ENCODE data around the gene ADAT1. TPM values are rescaled to one million over a fixed set of nuclear protein-coding genes. Genes with fewer than 3 reads are reported as not detected.
A peak's percentile ranks its signal among the peaks of the same experiment; 100 is the strongest.

ADAT1 gene
- total and polyA plus RNA-seq, 2 donors (not counting 1 experiment from before 2014, with no cell fraction given), result 28.4 to 71.2 TPM

- H3K36me3 ChIP-seq (replicated peaks in 1 of 2; ENCODE audit: control extremely low read depth in 1 of 2, control insufficient read depth in 1 of 2, extremely low read depth in 1 of 2, insufficient read depth in 2 of 2, low read length in 1 of 2), result peaks cover 17 to 71% of the 10 kb centered on the region in 2 experiments
- Mint-ChIP-seq H3K27ac (peak overlapping the region; percentile 47), H3K4me1 (peaks cover 61% of the 10 kb centered on the region), H3K4me3 (no peak overlapping the region), H3K9me3 (ENCODE audit: insufficient read depth) (no peaks in the 10 kb centered on the region), H3K27me3 (no peaks in the 10 kb centered on the region)
- ATAC-seq (ENCODE audit: low read depth) (no peak), DNase-seq (no peak)
- peaks cover 25% of the 10 kb centered on the region for H4K20me1 ChIP-seq (ENCODE audit: control insufficient read depth, insufficient read depth, low read length, poor library complexity, severe bottlenecking)
- TF ChIP-seq EZH2 (IDR thresholded peaks at IDR 0.05; ENCODE audit: borderline replicate concordance, insufficient read depth, low read depth, low read length, poor library complexity, severe bottlenecking), result no peak
- TF ChIP-seq CTCF (IDR thresholded peaks at IDR 0.05), result no peak
- peaks cover 42% of the 10 kb centered on the region for H3K79me2 ChIP-seq (ENCODE audit: control insufficient read depth, insufficient read depth, low read length)
- H3K27me3 ChIP-seq (replicated peaks in 1 of 4; ENCODE audit: control extremely low read depth in 1 of 4, control insufficient read depth in 3 of 4, insufficient read depth in 4 of 4, low read length in 3 of 4), result no peaks in the 10 kb centered on the region
- peaks cover 22 to 67% of the 10 kb centered on the region in 2 donors for H3K4me1 ChIP-seq (ENCODE audit: control insufficient read depth in 2 of 2, insufficient read depth in 2 of 2, low read length in 2 of 2)
- no peaks in the 10 kb centered on the region for H3K9me3 ChIP-seq (ENCODE audit: control extremely low read depth in 1 of 3, control insufficient read depth in 2 of 3, insufficient read depth in 1 of 3, low read length in 2 of 3)
- no peak overlapping the region for H3K4me3 ChIP-seq (ENCODE audit: control extremely low read depth in 1 of 5, extremely low read depth in 1 of 5, insufficient read depth in 1 of 5, low read depth in 2 of 5, low read length in 4 of 5)
- no peak overlapping the region for H2AFZ ChIP-seq (ENCODE audit: insufficient read depth, low read depth, low read length, poor library complexity, severe bottlenecking)
- H3K9ac ChIP-seq (ENCODE audit: low read length), result no peak overlapping the region
- POLR2A ChIA-PET, result no interaction called here
- intact Hi-C loops (cut with micrococcal nuclease), result no loop called here
- no peak overlapping the region for H3K4me2 ChIP-seq (replicated peaks; ENCODE audit: low read depth, low read length, poor library complexity, severe bottlenecking)
- peak overlapping the region in 1 of 2 donors; percentile 54 for H3K27ac ChIP-seq (ENCODE audit: low read length in 2 of 2)
- CTCF ChIA-PET, result interaction anchor here (1.8 kb wide), 1 partner anchor 11 kb away, joined by 4 read pairs; no protein-coding TSS in a partner anchor
- 100% methylated on average over 1 of the region's 3 CpGs for WGBS (ENCODE audit: insufficient coverage)
Measured at GRCh38 chr16:75575958-75576357, 47.1 kb downstream of the ADAT1 start.

GRCh38 chr16:75573955-75574354 is 49.1 kb downstream of the ADAT1 start:
- ChIA-PET POLR2A (no interaction called here), CTCF (interaction anchor here (1.1 kb wide), 1 partner anchor 105 kb away, joined by 5 read pairs; no protein-coding TSS in a partner anchor)
- Histone ChIP-seq H3K9ac (ENCODE audit: low read length) (no peak overlapping the region), H2AFZ (ENCODE audit: insufficient read depth, low read depth, low read length, poor library complexity, severe bottlenecking) (no peak overlapping the region), H3K36me3 (replicated peaks in 1 of 2; ENCODE audit: control extremely low read depth in 1 of 2, control insufficient read depth in 1 of 2, extremely low read depth in 1 of 2, insufficient read depth in 2 of 2, low read length in 1 of 2) (peaks cover 19 to 88% of the 10 kb centered on the region in 2 experiments), H3K9me3 (ENCODE audit: control extremely low read depth in 1 of 3, control insufficient read depth in 2 of 3, insufficient read depth in 1 of 3, low read length in 2 of 3) (no peaks in the 10 kb centered on the region), H4K20me1 (ENCODE audit: control insufficient read depth, insufficient read depth, low read length, poor library complexity, severe bottlenecking) (peaks cover 25% of the 10 kb centered on the region), H3K4me1 (ENCODE audit: control insufficient read depth in 2 of 2, insufficient read depth in 2 of 2, low read length in 2 of 2) (peaks cover 27 to 70% of the 10 kb centered on the region in 2 donors), H3K27me3 (replicated peaks in 1 of 4; ENCODE audit: control extremely low read depth in 1 of 4, control insufficient read depth in 3 of 4, insufficient read depth in 4 of 4, low read length in 3 of 4) (no peaks in the 10 kb centered on the region), H3K4me2 (replicated peaks; ENCODE audit: low read depth, low read length, poor library complexity, severe bottlenecking) (no peak overlapping the region), H3K79me2 (ENCODE audit: control insufficient read depth, insufficient read depth, low read length) (peaks cover 46% of the 10 kb centered on the region), H3K4me3 (ENCODE audit: control extremely low read depth in 1 of 5, extremely low read depth in 1 of 5, insufficient read depth in 1 of 5, low read depth in 2 of 5, low read length in 4 of 5) (no peak overlapping the region), H3K27ac (ENCODE audit: low read length in 2 of 2) (no peak overlapping the region)
- DNase-seq (no peak), ATAC-seq (ENCODE audit: low read depth) (no peak)
- 96% methylated on average over 5 of the region's 5 CpGs for WGBS (ENCODE audit: insufficient coverage)
- no peak overlapping the region for H3K4me3 Mint-ChIP-seq
- no peaks in the 10 kb centered on the region for H3K9me3 Mint-ChIP-seq (ENCODE audit: insufficient read depth)
- TF ChIP-seq CTCF (IDR thresholded peaks at IDR 0.05), result no peak
- no peak for TF ChIP-seq EZH2 (IDR thresholded peaks at IDR 0.05; ENCODE audit: borderline replicate concordance, insufficient read depth, low read depth, low read length, poor library complexity, severe bottlenecking)
- H3K27me3 Mint-ChIP-seq, result no peaks in the 10 kb centered on the region
- peaks cover 64% of the 10 kb centered on the region for H3K4me1 Mint-ChIP-seq
- no peak overlapping the region for H3K27ac Mint-ChIP-seq
- intact Hi-C loops (cut with micrococcal nuclease), result no loop called here

All from B cell (primary cell).